Fibroblast of villous mesenchyme (primary cell): ENCODE results near the gene GALNT7. TPM values are rescaled to one million over a fixed set of nuclear protein-coding genes. Genes with fewer than 3 reads are reported as not detected.
A peak's percentile ranks its signal among the peaks of the same experiment; 100 is the strongest.

Experiments used
- DNase-seq: peaks from one replicate; pipeline ENCODE4 v3.0.0-alpha.2; 2010; ENCODE audit warnings: low read depth
- H3K4me3 ChIP-seq: 2 replicates; pipeline ENCODE4 v1.5.1; 2011; ENCODE audit warnings: low read depth, mild to moderate bottlenecking, low read length
- total RNA-seq: library from RNA; depleted of rRNA; stranded (reverse); fragments of >200 nt; gene quantifications from 2 replicates; pipeline ENCODE4 v1.2.3, GENCODE V29; 2012
- TF ChIP-seq, protein P1 (sequence below): IDR thresholded peaks from 2 replicates; pipeline ENCODE4 v1.5.1; 2012; ENCODE audit warnings: low read depth, mild to moderate bottlenecking, low read length; ENCODE audit not compliant: insufficient read depth

GALNT7 gene
- total RNA-seq, 1 donor: 23.3 TPM

DNA sequence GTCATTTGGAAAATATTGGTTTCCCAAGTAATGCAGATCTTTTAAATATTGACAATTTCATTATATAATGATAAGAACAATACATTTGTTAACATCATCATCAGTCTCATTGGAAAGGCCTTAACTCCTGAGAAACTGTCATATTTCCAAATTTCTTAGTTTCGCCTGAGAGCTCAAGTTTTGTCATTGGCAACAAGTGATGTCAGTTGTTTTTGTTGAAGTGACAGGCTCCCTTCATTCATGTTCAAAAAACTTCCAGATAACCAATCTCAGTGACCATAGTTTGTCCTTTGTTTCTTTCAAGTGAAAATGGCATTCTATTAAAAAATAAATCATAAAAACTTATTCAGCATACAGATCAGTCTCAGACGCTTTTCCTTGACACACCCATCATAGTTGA lies 93.8 kb downstream of the GALNT7 start:
- DNase-seq: no peak
- H3K4me3 ChIP-seq: no peak overlapping the region
- TF ChIP-seq, protein P1, sequence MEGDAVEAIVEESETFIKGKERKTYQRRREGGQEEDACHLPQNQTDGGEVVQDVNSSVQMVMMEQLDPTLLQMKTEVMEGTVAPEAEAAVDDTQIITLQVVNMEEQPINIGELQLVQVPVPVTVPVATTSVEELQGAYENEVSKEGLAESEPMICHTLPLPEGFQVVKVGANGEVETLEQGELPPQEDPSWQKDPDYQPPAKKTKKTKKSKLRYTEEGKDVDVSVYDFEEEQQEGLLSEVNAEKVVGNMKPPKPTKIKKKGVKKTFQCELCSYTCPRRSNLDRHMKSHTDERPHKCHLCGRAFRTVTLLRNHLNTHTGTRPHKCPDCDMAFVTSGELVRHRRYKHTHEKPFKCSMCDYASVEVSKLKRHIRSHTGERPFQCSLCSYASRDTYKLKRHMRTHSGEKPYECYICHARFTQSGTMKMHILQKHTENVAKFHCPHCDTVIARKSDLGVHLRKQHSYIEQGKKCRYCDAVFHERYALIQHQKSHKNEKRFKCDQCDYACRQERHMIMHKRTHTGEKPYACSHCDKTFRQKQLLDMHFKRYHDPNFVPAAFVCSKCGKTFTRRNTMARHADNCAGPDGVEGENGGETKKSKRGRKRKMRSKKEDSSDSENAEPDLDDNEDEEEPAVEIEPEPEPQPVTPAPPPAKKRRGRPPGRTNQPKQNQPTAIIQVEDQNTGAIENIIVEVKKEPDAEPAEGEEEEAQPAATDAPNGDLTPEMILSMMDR: no peak

DNA sequence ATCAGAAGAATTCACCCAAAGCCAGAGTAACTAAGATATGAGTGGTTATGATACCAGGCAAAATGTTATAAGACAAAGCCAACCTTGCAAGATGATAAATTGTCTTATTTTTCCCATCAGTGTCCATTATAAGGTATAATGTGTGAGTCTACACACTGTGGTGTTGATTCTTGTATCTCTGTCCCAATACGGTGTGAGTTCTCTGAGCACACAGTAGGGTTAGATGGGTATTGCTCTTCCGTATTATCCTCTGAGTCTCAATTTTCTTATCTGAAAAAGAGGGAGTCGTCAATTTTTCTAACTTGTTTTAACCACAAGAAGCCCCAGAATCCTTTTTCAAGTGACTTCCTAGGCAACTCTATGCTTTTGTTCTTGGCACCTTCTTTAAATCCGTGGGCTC lies 95.6 kb downstream of the GALNT7 start:
- TF ChIP-seq, protein P1: no peak
- no peak for DNase-seq
- no peak overlapping the region for H3K4me3 ChIP-seq

DNA sequence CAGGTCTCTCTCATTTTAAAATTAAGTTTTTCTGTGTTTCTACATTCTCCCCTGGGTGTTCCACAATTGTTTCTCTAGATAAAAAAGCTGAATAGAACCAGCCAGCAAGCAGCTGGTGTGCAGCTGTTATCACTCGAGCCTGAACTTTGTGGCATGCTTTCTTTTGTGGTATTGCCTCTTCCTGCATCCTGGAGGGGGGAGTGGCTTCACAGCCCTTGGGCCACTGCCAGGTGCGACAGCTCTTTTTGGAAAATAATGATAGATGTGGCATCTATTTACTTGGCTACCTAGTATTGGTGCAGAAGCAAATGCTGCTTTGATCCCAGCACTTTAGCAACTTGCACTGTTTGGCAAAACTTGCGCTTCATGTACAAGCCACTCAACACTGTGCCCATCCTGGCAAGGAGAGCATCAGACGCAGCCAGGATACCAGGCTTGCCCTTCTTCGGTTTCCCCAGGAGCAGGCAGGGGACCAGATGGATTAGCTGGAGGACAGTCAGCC lies 96.1 kb downstream of the GALNT7 start:
- no peak overlapping the region for H3K4me3 ChIP-seq
- peak; percentile 41 for DNase-seq
- TF ChIP-seq, protein P1: no peak

DNA sequence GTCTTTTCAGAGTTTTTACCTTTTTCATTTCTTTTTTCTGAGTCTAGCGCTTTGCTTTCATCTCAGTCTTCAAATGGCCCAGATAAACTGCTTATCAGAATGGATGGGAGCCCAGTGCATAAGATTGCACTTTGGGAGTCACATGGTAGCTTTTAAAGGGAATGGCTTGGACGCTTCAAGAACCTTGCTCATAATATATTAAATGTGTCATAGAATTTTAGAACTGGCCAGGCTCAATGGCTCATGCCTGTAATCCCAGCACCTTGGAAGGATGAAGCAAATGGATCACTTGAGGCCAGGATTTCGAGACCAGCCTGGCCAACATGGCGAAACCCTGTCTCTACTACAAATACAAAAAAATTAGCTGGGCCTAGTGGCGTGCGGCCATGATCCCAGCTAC lies 97.1 kb downstream of the GALNT7 start:
- no peak for DNase-seq
- H3K4me3 ChIP-seq: no peak overlapping the region
- TF ChIP-seq, protein P1: no peak

DNA sequence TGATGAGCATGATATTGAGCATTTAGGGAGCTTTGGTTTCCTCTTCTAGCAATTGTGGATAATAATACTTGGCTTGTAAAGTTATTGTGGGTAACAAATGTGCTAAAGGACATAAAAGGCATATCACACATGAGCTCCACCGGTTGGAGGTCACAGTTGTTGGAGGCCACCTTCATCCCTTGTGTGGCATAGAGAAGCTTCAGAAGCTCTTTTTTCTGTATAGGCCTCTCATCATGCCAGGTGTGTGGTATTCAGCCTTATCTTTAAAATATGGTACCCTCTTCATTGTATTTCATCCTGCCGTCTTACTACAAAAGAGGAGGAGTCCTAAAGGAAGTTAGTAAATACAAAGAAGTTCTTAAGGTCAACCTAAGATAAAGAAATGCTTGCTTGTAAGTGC lies 99.1 kb downstream of the GALNT7 start:
- no peak for DNase-seq
- TF ChIP-seq, protein P1: no peak
- H3K4me3 ChIP-seq: no peak overlapping the region

DNA sequence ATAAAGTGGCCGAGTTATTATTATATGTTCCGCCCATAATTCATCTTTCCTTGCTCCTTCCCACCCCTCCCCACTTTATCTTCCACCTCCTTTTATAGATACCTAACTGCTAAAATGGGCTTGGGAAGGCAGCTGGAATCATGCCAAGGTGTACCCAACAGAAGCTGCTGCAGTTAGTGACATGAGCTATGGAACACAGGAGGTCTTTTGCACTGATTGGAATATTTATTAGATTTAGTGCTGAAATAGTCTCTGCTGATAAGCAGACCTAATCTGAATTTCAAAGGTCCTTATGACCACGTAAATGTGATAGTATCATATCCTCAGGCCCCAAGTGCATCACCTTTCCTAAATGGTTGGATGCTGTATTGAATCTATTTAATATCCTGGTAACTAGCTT lies 100.7 kb downstream of the GALNT7 start:
- H3K4me3 ChIP-seq: no peak overlapping the region
- no peak for DNase-seq
- TF ChIP-seq, protein P1: no peak

DNA sequence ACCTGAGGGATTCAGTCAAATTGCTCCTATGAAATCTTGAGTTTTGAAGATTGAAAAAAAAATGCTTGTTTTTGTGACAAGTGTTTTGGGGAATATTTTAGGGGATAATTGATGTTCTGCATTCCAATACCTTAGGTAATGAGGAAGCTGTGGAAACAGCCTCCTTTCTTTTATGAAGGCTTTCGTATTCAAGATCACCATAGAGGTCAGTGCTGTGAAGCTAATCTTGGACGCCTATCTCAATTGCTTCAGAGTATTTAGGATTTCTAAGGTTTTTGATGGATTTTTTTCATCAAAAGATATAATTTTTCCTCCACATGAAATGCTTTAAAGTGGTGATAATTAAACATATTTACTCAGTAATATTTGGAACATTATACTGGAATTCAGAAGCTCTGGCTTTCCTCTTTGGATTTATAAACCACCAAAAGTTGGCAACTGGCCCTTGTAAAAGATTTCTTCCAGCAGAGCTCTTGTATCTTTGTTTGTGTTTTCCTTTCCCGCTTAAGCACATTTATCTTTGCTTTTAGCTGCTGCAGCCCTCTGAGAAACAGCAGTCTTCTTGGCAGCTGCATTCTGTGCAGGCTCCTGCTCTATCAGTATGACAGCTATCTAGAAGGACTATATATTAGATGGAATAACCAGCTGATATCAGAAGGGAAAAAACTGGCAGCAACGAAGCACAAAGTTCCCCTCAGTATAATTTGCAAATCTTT lies 101.9 kb downstream of the GALNT7 start:
- DNase-seq: peak; percentile 72
- H3K4me3 ChIP-seq: no peak overlapping the region
- TF ChIP-seq, protein P1: no peak
